CD4-positive, alpha-beta memory T cell (primary cell): Measurements from ENCODE around the gene ATF5. TPM values are rescaled to one million over a fixed set of nuclear protein-coding genes. Genes with fewer than 3 reads are reported as not detected.
A peak's percentile ranks its signal among the peaks of the same experiment; 100 is the strongest.

ENCODE experiments used
- CTCF ChIA-PET: fragments of 350-600 bp; sonication (Branson Sonifier 250); formaldehyde crosslinking; loops from one replicate; lab custom pipeline; 2021; ENCODE audit warnings: inconsistent platforms; ENCODE audit not compliant: partially characterized antibody; lab: Charles Lee
- POLR2A ChIA-PET: fragments of 350-600 bp; sonication (Branson Sonifier 250); formaldehyde crosslinking; loops from one replicate; lab custom pipeline; 2021; ENCODE audit not compliant: partially characterized antibody; lab: Charles Lee
- DNase-seq, 5 donors: peaks; one replicate each; pipeline versions ENCODE4 v3.0.0 to v3.0.0-alpha.2; 2020 to 2022; ENCODE audit warnings: mixed read lengths in 1 of 5
- H3K27ac ChIP-seq: one replicate; pipeline ENCODE4 v1.7.0; 2013; ENCODE audit warnings: low read depth, low read length
- H3K27me3 ChIP-seq: 2 replicates; pipeline ENCODE4 v1.7.0; 2013; ENCODE audit warnings: mild to moderate bottlenecking, low read length, moderate library complexity; ENCODE audit not compliant: insufficient read depth
- H3K36me3 ChIP-seq: 2 replicates; pipeline ENCODE4 v1.7.0; 2013; ENCODE audit warnings: mild to moderate bottlenecking, low read length, moderate library complexity; ENCODE audit not compliant: insufficient read depth
- H3K4me1 ChIP-seq: 2 replicates; pipeline ENCODE4 v1.7.0; 2013; ENCODE audit warnings: mild to moderate bottlenecking, low read length, moderate library complexity; ENCODE audit not compliant: insufficient read depth
- H3K4me3 ChIP-seq, 2 donors: one replicate each; pipeline ENCODE4 v1.7.0; 2013; ENCODE audit warnings: low read length in 2 of 2, mild to moderate bottlenecking in 1 of 2
- H3K9me3 ChIP-seq, 2 donors: one replicate each; pipeline ENCODE4 v1.7.0; 2013; ENCODE audit warnings: low read length in 2 of 2, control low read depth in 1 of 2; ENCODE audit not compliant: control insufficient read depth in 1 of 2
- H3K27ac Mint-ChIP-seq, 7 donors: one replicate each; pipeline ENCODE4 v1.8.0; 2020 to 2021; ENCODE audit warnings: mixed read lengths in 7 of 7, mild to moderate bottlenecking in 6 of 7, inconsistent platforms in 3 of 7, moderate library complexity in 3 of 7
- H3K27me3 Mint-ChIP-seq, 2 donors: one replicate each; pipeline ENCODE4 v1.8.0; 2020 to 2021; ENCODE audit warnings: mixed read lengths in 2 of 2
- H3K36me3 Mint-ChIP-seq, 2 donors: one replicate each; pipeline ENCODE4 v1.8.0; 2020 to 2021; ENCODE audit warnings: mixed read lengths in 2 of 2, inconsistent platforms in 1 of 2, mild to moderate bottlenecking in 1 of 2
- H3K4me1 Mint-ChIP-seq, 4 donors: one replicate each; pipeline ENCODE4 v1.8.0; 2020 to 2021; ENCODE audit warnings: mixed read lengths in 4 of 4, mild to moderate bottlenecking in 1 of 4
- H3K4me3 Mint-ChIP-seq, 8 donors: one replicate each; pipeline ENCODE4 v1.8.0; 2020 to 2021; ENCODE audit warnings: mixed read lengths in 8 of 8, mild to moderate bottlenecking in 7 of 8, moderate library complexity in 6 of 8, inconsistent platforms in 3 of 8
- H3K9me3 Mint-ChIP-seq, 8 donors: one replicate each; pipeline ENCODE4 v1.8.0; 2020 to 2021; ENCODE audit warnings: mixed read lengths in 8 of 8, mild to moderate bottlenecking in 5 of 8, inconsistent platforms in 3 of 8, moderate library complexity in 1 of 8
- intact Hi-C: fragments of 100-400 bp; cut with micrococcal nuclease; formaldehyde crosslinking; loops from one replicate; pipeline ENCODE4 v1.15.1; 2023
- polyA plus RNA-seq, 2 donors: library from polyadenylated mRNA; unstranded; fragments of 300-500 nt; fragmentation: Illumina TruSeq; gene quantifications; one replicate each; pipeline ENCODE4 v1.2.3, GENCODE V29; 2021
- total RNA-seq, 2 experiments: library from RNA; stranded (reverse); gene quantifications; one replicate each; pipeline ENCODE4 v1.2.3, GENCODE V29; 2021

ATF5 gene
- total and polyA plus RNA-seq, 4 experiments from 2014 or later: 1.8 to 8.3 (median 5.1) TPM

GRCh38 chr19:49906879-49907564 lies 22.0 kb upstream of the ATF5 start:
- CTCF ChIA-PET: no interaction called here
- Mint-ChIP-seq H3K4me1 (peaks cover 8 to 41% (median 26%) of the 10 kb centered on the region in 4 donors), H3K27me3 (no peaks in the 10 kb centered on the region), H3K4me3 (no peak overlapping the region), H3K36me3 (peaks cover 14 to 35% of the 10 kb centered on the region in 2 donors), H3K9me3 (no peaks in the 10 kb centered on the region), H3K27ac (peak overlapping the region in 1 of 7 donors; percentile 41)
- Histone ChIP-seq H3K27me3 (no peaks in the 10 kb centered on the region), H3K4me1 (peaks cover 14% of the 10 kb centered on the region), H3K4me3 (no peak overlapping the region), H3K36me3 (peaks cover 10% of the 10 kb centered on the region), H3K27ac (no peak overlapping the region), H3K9me3 (no peaks in the 10 kb centered on the region)
- POLR2A ChIA-PET: interaction anchor here (1.8 kb wide), 1 partner anchor 22 kb away, joined by 5 read pairs; the partner anchor contains the start of genes ATF5 and NUP62
- no peak for DNase-seq
- intact Hi-C loops: no loop called here

GRCh38 chr19:49907745-49908446 lies 21.1 kb upstream of the ATF5 start:
- no peak for DNase-seq
- Histone ChIP-seq H3K4me1 (peaks cover 14% of the 10 kb centered on the region), H3K9me3 (no peaks in the 10 kb centered on the region), H3K4me3 (no peak overlapping the region), H3K36me3 (peaks cover 12% of the 10 kb centered on the region), H3K27ac (no peak overlapping the region), H3K27me3 (no peaks in the 10 kb centered on the region)
- intact Hi-C loops: no loop called here
- Mint-ChIP-seq H3K9me3 (no peaks in the 10 kb centered on the region), H3K27me3 (no peaks in the 10 kb centered on the region), H3K4me1 (peaks cover 8 to 48% (median 28%) of the 10 kb centered on the region in 4 donors), H3K27ac (peak overlapping the region in 1 of 7 donors; percentile 52), H3K36me3 (peaks cover 17 to 40% of the 10 kb centered on the region in 2 donors), H3K4me3 (no peak overlapping the region)
- ChIA-PET POLR2A (interaction anchor here (1.8 kb wide), 1 partner anchor 22 kb away, joined by 5 read pairs; the partner anchor contains the start of genes ATF5 and NUP62), CTCF (no interaction called here)

GRCh38 chr19:49908480-49909420 lies 20.3 kb upstream of the ATF5 start:
- Mint-ChIP-seq H3K27ac (peak overlapping the region in 1 of 7 donors; percentile 24), H3K9me3 (no peaks in the 10 kb centered on the region), H3K4me3 (no peak overlapping the region), H3K36me3 (peaks cover 25 to 48% of the 10 kb centered on the region in 2 donors), H3K4me1 (peaks cover 12 to 52% (median 33%) of the 10 kb centered on the region in 4 donors), H3K27me3 (no peaks in the 10 kb centered on the region)
- DNase-seq: no peak
- ChIA-PET CTCF (interaction anchor here (1.3 kb wide), 1 partner anchor 11 kb away, joined by 6 read pairs; no protein-coding TSS in a partner anchor), POLR2A (interaction anchor here (0.9 to 1.8 kb wide), 2 partner anchors 20 to 21 kb away, joined by 4 to 5 read pairs; partner anchors contain the start of genes ATF5 and NUP62)
- H3K4me3 ChIP-seq: no peak overlapping the region
- no peaks in the 10 kb centered on the region for H3K27me3 ChIP-seq
- H3K27ac ChIP-seq: no peak overlapping the region
- peaks cover 18% of the 10 kb centered on the region for H3K36me3 ChIP-seq
- H3K4me1 ChIP-seq: peaks cover 14% of the 10 kb centered on the region
- intact Hi-C loops: no loop called here
- no peaks in the 10 kb centered on the region for H3K9me3 ChIP-seq

- Mint-ChIP-seq H3K36me3 (peaks cover 27 to 60% of the 10 kb centered on the region in 2 donors), H3K9me3 (no peaks in the 10 kb centered on the region)
Measured at GRCh38 chr19:49910179-49910578, 18.8 kb upstream of the ATF5 start.

GRCh38 chr19:49911381-49912145 lies 17.4 kb upstream of the ATF5 start:
- ChIA-PET POLR2A (interaction anchor here (1.6 to 1.9 kb wide), 2 partner anchors 15 to 17 kb away, joined by 6 to 14 read pairs; partner anchors contain the start of genes ATF5, IL4I1 and NUP62), CTCF (interaction anchor here (0.6 to 1.5 kb wide), 3 partner anchors 21 to 1118 kb away, joined by 3 to 4 read pairs (median 4); no protein-coding TSS in a partner anchor)
- H3K4me1 ChIP-seq: peaks cover 20% of the 10 kb centered on the region
- peaks cover 32 to 65% of the 10 kb centered on the region in 2 donors for H3K36me3 Mint-ChIP-seq
- peaks cover 16 to 57% (median 33%) of the 10 kb centered on the region in 4 donors for H3K4me1 Mint-ChIP-seq
- intact Hi-C loops: no loop called here
- H3K4me3 Mint-ChIP-seq: peak overlapping the region in 4 of 8 donors; percentile 6 to 71 (median 48)
- H3K36me3 ChIP-seq: peaks cover 30% of the 10 kb centered on the region
- DNase-seq: no peak
- H3K4me3 ChIP-seq: no peak overlapping the region
- H3K27ac ChIP-seq: peak overlapping the region; percentile 22
- H3K9me3 ChIP-seq: no peaks in the 10 kb centered on the region
- peak overlapping the region; percentile 65 to 92 (median 85) for H3K27ac Mint-ChIP-seq
- H3K27me3 Mint-ChIP-seq: no peaks in the 10 kb centered on the region
- H3K27me3 ChIP-seq: no peaks in the 10 kb centered on the region
- no peaks in the 10 kb centered on the region for H3K9me3 Mint-ChIP-seq

More at GRCh38 chr19:49910179-49910578, 18.8 kb upstream of the ATF5 start:
- Histone ChIP-seq H3K9me3 (no peaks in the 10 kb centered on the region), H3K4me3 (no peak overlapping the region), H3K27ac (no peak overlapping the region), H3K36me3 (peaks cover 21% of the 10 kb centered on the region), H3K27me3 (no peaks in the 10 kb centered on the region), H3K4me1 (peaks cover 14% of the 10 kb centered on the region)
- no peaks in the 10 kb centered on the region for H3K27me3 Mint-ChIP-seq
- no peak for DNase-seq
- H3K4me3 Mint-ChIP-seq: no peak overlapping the region
- ChIA-PET POLR2A (interaction anchor here (0.9 to 1.9 kb wide), 2 partner anchors 18 to 19 kb away, joined by 4 to 14 read pairs; partner anchors contain the start of genes ATF5 and NUP62), CTCF (interaction anchor here (1.3 kb wide), 1 partner anchor 10 kb away, joined by 6 read pairs; no protein-coding TSS in a partner anchor)
- H3K4me1 Mint-ChIP-seq: peaks cover 12 to 59% (median 35%) of the 10 kb centered on the region in 4 donors
- intact Hi-C loops: no loop called here
- peak overlapping the region in 2 of 7 donors; percentile 18 to 34 for H3K27ac Mint-ChIP-seq
